Kidney (tissue), 14 donors: Measurements from ENCODE around the gene ZNF431. TPM values are rescaled to one million over a fixed set of nuclear protein-coding genes. Genes with fewer than 3 reads are reported as not detected.

ENCODE experiments used
- DNase-seq, 5 donors: peaks; one replicate each; pipeline ENCODE4 v3.0.0-alpha.2; 2013 to 2020
- FAIRE-seq: peaks from 2 replicates; lab custom pipeline; 2012; peaks lifted over from hg19 to GRCh38; lab: Jason Lieb, UNC
- H3K27ac ChIP-seq, 2 donors: one replicate each; pipeline ENCODE4 v1.7.0; 2013; ENCODE audit warnings: low read depth in 2 of 2, low read length in 2 of 2, inconsistent platforms in 1 of 2
- H3K27me3 ChIP-seq: one replicate; pipeline ENCODE4 v1.7.1; 2013; ENCODE audit warnings: low read length, inconsistent platforms; ENCODE audit not compliant: control insufficient read depth, insufficient read depth
- H3K36me3 ChIP-seq, 3 donors: one replicate each; pipeline versions ENCODE4 v1.7.0 to v1.7.1; 2013; ENCODE audit warnings: low read length in 3 of 3, control low read depth in 1 of 3, inconsistent platforms in 1 of 3; ENCODE audit not compliant: insufficient read depth in 3 of 3, control insufficient read depth in 2 of 3
- H3K4me1 ChIP-seq, 3 donors: one replicate each; pipeline versions ENCODE4 v1.7.0 to v1.7.1; 2013; ENCODE audit warnings: low read length in 3 of 3, inconsistent platforms in 1 of 3, low read depth in 1 of 3; ENCODE audit not compliant: control insufficient read depth in 2 of 3, insufficient read depth in 2 of 3
- H3K4me3 ChIP-seq, 3 donors: one replicate each; pipeline versions ENCODE4 v1.7.0 to v1.8.1; 2013; ENCODE audit warnings: low read length in 3 of 3, control low read depth in 1 of 3, inconsistent platforms in 1 of 3
- H3K9ac ChIP-seq, 3 donors: one replicate each; pipeline versions ENCODE4 v1.7.0 to v1.7.1; 2013; ENCODE audit warnings: low read length in 3 of 3, control low read depth in 1 of 3, inconsistent platforms in 1 of 3
- H3K9me3 ChIP-seq, 3 donors: one replicate each; pipeline versions ENCODE4 v1.7.0 to v1.7.1; 2013; ENCODE audit warnings: low read length in 3 of 3, control low read depth in 1 of 3, inconsistent platforms in 1 of 3; ENCODE audit not compliant: control insufficient read depth in 2 of 3, insufficient read depth in 1 of 3
- CTCF ChIP-seq: IDR thresholded peaks from 3 replicates; pipeline ENCODE4 v1.5.1; 2012; ENCODE audit warnings: mild to moderate bottlenecking, moderate library complexity, borderline replicate concordance; ENCODE audit not compliant: insufficient read depth; ENCODE audit errors: extremely low read depth
- intact Hi-C: fragments of 100-400 bp; cut with DNase I; formaldehyde crosslinking; loops from one replicate; pipeline ENCODE4 v1.11.1; 2022
- polyA plus RNA-seq: library from polyadenylated mRNA; stranded (reverse); fragments of 350-450 nt; fragmentation: Illumina TruSeq; extraction: RNeasy Lipid Tissue Mini Kit (QIAGEN cat#74804); gene quantifications from one replicate; pipeline ENCODE4 v1.2.3, GENCODE V29; 2014; ENCODE audit warnings: low read depth, low replicate concordance; ENCODE audit not compliant: insufficient read depth
- total RNA-seq: library from RNA; stranded (reverse); fragmentation: NEBNext Ultra II Directional; extraction: Animal tissue kit (Norgen Biotek cat#: 25700); gene quantifications from one replicate; pipeline ENCODE4 v1.2.1, GENCODE V29; 2021
- donor health status: control.
- donor health status: control.
- donor health status: control.
- donor health status: control.
- donor health status: control.
- donor health status: DM: yes; HTN: yes; CAD: no.
- donor health status: Normal renal cell carcinoma (clear cell type).

Gene ZNF431
- total and polyA plus RNA-seq, 2 donors from 2014 or later, result 4.2 to 17.2 TPM

GRCh38 chr19:21110183-21110582, 31.7 kb upstream of the ZNF431 start:
- DNase-seq (no peak), FAIRE-seq (no peak)
- intact Hi-C loops, result no loop called here
- H3K27ac ChIP-seq, result no peak overlapping the region
- no peak for TF ChIP-seq CTCF
- H3K36me3 ChIP-seq, result no peaks in the 10 kb centered on the region
- no peak overlapping the region for H3K4me3 ChIP-seq
- H3K4me1 ChIP-seq, result no peaks in the 10 kb centered on the region
- H3K9me3 ChIP-seq, result peaks cover 0 to 4% (median 0%) of the 10 kb centered on the region in 3 donors
- H3K27me3 ChIP-seq, result no peaks in the 10 kb centered on the region
- no peak overlapping the region for H3K9ac ChIP-seq

GRCh38 chr19:21115430-21115829, 26.4 kb upstream of the ZNF431 start:
- Histone ChIP-seq H3K4me1 (no peaks in the 10 kb centered on the region), H3K9me3 (peaks cover 0 to 4% (median 0%) of the 10 kb centered on the region in 3 donors), H3K27me3 (no peaks in the 10 kb centered on the region), H3K4me3 (no peak overlapping the region), H3K9ac (no peak overlapping the region), H3K36me3 (peaks cover 0 to 10% (median 5%) of the 10 kb centered on the region in 3 donors), H3K27ac (no peak overlapping the region)
- TF ChIP-seq CTCF, result no peak
- DNase-seq (no peak), FAIRE-seq (no peak)
- intact Hi-C loops, result no loop called here

GRCh38 chr19:21117041-21117907, 24.6 kb upstream of the ZNF431 start:
- Histone ChIP-seq H3K4me3 (no peak overlapping the region), H3K36me3 (peaks cover 0 to 10% (median 5%) of the 10 kb centered on the region in 3 donors), H3K27ac (no peak overlapping the region), H3K4me1 (no peaks in the 10 kb centered on the region), H3K9me3 (peaks cover 0 to 4% (median 0%) of the 10 kb centered on the region in 3 donors), H3K9ac (no peak overlapping the region), H3K27me3 (no peaks in the 10 kb centered on the region)
- TF ChIP-seq CTCF, result no peak
- FAIRE-seq (no peak), DNase-seq (no peak)
- intact Hi-C loops, result no loop called here
